ENCODE measurements around the gene PLD1. TPM values are rescaled to one million over a fixed set of nuclear protein-coding genes. Genes with fewer than 3 reads are reported as not detected.

The PLD1 gene
- total RNA-seq, 2 donors from 2014 or later: 9.5 to 15.9 TPM

DNA sequence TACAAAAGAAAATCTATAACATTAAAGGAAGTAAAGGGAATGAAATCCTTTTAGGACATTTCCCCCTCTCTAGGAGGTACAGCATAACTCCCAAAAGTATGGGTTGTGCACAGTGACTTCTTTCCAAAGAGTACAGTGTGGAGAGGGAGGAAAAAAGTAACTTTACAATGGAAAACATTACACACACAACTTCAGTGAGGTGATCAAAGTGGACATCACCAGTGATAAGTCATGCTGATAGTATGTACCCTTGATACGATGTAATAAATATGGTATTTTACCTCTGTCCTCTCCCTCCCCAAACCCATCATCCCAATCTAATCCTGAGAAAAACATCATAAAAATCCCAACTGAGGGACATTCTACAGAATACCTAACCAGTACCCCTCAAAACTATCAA lies 10.8 kb downstream of the PLD1 start:
- H3K27me3 ChIP-seq (ENCODE audit: control insufficient read depth, insufficient read depth, low read length, poor library complexity, severe bottlenecking): no peaks in the 10 kb centered on the region
- no peak overlapping the region for H3K4me3 ChIP-seq (ENCODE audit: low read length)
- no peak overlapping the region for H3K27ac ChIP-seq (ENCODE audit: low read depth, low read length)
- no peaks in the 10 kb centered on the region for H3K9me3 Mint-ChIP-seq
- H3K27me3 Mint-ChIP-seq (ENCODE audit: insufficient read depth): peaks cover 8% of the 10 kb centered on the region
- DNase-seq: no peak
- H3K4me1 ChIP-seq (ENCODE audit: control insufficient read depth, insufficient read depth, low read length): no peaks in the 10 kb centered on the region
- H3K36me3 Mint-ChIP-seq (ENCODE audit: low read depth): no peaks in the 10 kb centered on the region
- no peak overlapping the region for H3K4me3 Mint-ChIP-seq
- H3K9ac ChIP-seq (ENCODE audit: extremely low read depth, low read length, poor library complexity, severe bottlenecking): no peak overlapping the region
- H3K4me1 Mint-ChIP-seq: peaks cover 2% of the 10 kb centered on the region
- TF ChIP-seq, protein P1, sequence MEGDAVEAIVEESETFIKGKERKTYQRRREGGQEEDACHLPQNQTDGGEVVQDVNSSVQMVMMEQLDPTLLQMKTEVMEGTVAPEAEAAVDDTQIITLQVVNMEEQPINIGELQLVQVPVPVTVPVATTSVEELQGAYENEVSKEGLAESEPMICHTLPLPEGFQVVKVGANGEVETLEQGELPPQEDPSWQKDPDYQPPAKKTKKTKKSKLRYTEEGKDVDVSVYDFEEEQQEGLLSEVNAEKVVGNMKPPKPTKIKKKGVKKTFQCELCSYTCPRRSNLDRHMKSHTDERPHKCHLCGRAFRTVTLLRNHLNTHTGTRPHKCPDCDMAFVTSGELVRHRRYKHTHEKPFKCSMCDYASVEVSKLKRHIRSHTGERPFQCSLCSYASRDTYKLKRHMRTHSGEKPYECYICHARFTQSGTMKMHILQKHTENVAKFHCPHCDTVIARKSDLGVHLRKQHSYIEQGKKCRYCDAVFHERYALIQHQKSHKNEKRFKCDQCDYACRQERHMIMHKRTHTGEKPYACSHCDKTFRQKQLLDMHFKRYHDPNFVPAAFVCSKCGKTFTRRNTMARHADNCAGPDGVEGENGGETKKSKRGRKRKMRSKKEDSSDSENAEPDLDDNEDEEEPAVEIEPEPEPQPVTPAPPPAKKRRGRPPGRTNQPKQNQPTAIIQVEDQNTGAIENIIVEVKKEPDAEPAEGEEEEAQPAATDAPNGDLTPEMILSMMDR (conservative IDR thresholded peaks at IDR 0.05): no peak
- no peaks in the 10 kb centered on the region for H3K9me3 ChIP-seq (ENCODE audit: control insufficient read depth, low read length)
- H3K27ac Mint-ChIP-seq: no peak overlapping the region
- 100% methylated on average over 1 of the region's 1 CpG; no CpG with 5 or more reads in 1 of the 2 experiments for WGBS, 2 experiments (ENCODE audit: insufficient coverage in 1 of 2, insufficient read length in 1 of 2)
- H3K36me3 ChIP-seq (ENCODE audit: control insufficient read depth, insufficient read depth, low read length): no peaks in the 10 kb centered on the region

DNA sequence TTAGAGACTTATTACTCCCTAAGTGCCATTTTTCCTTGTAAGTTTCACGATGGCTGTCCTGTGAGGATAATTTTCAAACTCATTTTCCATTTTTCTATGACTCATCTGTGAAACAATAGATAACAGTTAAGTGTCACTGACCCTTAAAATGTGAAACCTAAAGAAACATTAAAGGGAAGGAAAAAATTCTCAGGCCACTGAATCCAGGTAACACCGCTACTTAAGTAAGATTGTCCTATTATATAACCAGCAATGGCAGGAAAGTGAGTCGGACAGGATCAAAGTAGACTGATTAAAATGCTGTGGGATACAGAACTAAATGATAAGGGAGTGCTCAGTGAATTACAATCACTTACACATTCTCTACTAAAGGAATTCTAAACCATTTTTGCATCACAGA lies 12.4 kb downstream of the PLD1 start:
- no peaks in the 10 kb centered on the region for H3K4me1 ChIP-seq (ENCODE audit: control insufficient read depth, insufficient read depth, low read length)
- TF ChIP-seq, protein P1 (conservative IDR thresholded peaks at IDR 0.05): no peak
- no peak for DNase-seq
- H3K27ac Mint-ChIP-seq: no peak overlapping the region
- H3K9me3 ChIP-seq (ENCODE audit: control insufficient read depth, low read length): no peaks in the 10 kb centered on the region
- peaks cover 3% of the 10 kb centered on the region for H3K27me3 Mint-ChIP-seq (ENCODE audit: insufficient read depth)
- no peaks in the 10 kb centered on the region for H3K36me3 Mint-ChIP-seq (ENCODE audit: low read depth)
- no peak overlapping the region for H3K9ac ChIP-seq (ENCODE audit: extremely low read depth, low read length, poor library complexity, severe bottlenecking)
- no peaks in the 10 kb centered on the region for H3K27me3 ChIP-seq (ENCODE audit: control insufficient read depth, insufficient read depth, low read length, poor library complexity, severe bottlenecking)
- 97% methylated on average over 3 of the region's 3 CpGs; no CpG with 5 or more reads in 1 of the 2 experiments for WGBS, 2 experiments (ENCODE audit: insufficient coverage in 1 of 2, insufficient read length in 1 of 2)
- no peak overlapping the region for H3K4me3 Mint-ChIP-seq
- H3K9me3 Mint-ChIP-seq: no peaks in the 10 kb centered on the region
- H3K4me3 ChIP-seq (ENCODE audit: low read length): no peak overlapping the region
- peaks cover 2% of the 10 kb centered on the region for H3K4me1 Mint-ChIP-seq
- H3K36me3 ChIP-seq (ENCODE audit: control insufficient read depth, insufficient read depth, low read length): no peaks in the 10 kb centered on the region
- H3K27ac ChIP-seq (ENCODE audit: low read depth, low read length): no peak overlapping the region

DNA sequence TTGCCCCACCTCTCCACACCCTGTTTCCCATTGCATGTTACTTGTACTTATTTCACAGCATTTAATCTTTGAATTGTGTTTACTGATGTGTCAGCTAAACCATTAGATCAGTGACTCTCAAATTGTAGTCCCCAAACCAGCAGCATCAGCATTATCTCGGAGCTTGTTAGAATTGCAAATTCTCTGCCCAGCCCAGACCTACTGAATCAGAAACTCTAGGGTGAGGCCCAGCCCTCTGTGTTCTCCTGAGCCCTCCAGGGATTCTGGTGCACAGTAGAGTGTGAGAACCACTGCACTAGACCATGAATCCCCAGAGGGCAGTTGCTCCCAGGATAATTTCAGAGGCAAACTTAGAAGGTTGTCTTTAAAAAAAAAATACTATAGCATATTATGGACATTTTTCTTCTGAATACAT lies 13.0 kb downstream of the PLD1 start:
- WGBS, 2 experiments (ENCODE audit: insufficient coverage in 1 of 2, insufficient read length in 1 of 2): 50 to 61% methylated on average over 1 of the region's 1 CpG
- Mint-ChIP-seq H3K4me3 (no peak overlapping the region), H3K9me3 (no peaks in the 10 kb centered on the region), H3K4me1 (peaks cover 2% of the 10 kb centered on the region), H3K27me3 (ENCODE audit: insufficient read depth) (no peaks in the 10 kb centered on the region), H3K27ac (no peak overlapping the region), H3K36me3 (ENCODE audit: low read depth) (no peaks in the 10 kb centered on the region)
- no peaks in the 10 kb centered on the region for H3K36me3 ChIP-seq (ENCODE audit: control insufficient read depth, insufficient read depth, low read length)
- H3K27ac ChIP-seq (ENCODE audit: low read depth, low read length): no peak overlapping the region
- H3K4me1 ChIP-seq (ENCODE audit: control insufficient read depth, insufficient read depth, low read length): no peaks in the 10 kb centered on the region
- no peak for DNase-seq
- H3K9ac ChIP-seq (ENCODE audit: extremely low read depth, low read length, poor library complexity, severe bottlenecking): no peak overlapping the region
- TF ChIP-seq, protein P1 (conservative IDR thresholded peaks at IDR 0.05): no peak
- no peaks in the 10 kb centered on the region for H3K27me3 ChIP-seq (ENCODE audit: control insufficient read depth, insufficient read depth, low read length, poor library complexity, severe bottlenecking)
- H3K9me3 ChIP-seq (ENCODE audit: control insufficient read depth, low read length): no peaks in the 10 kb centered on the region
- H3K4me3 ChIP-seq (ENCODE audit: low read length): no peak overlapping the region

Measured in endodermal cell (in vitro differentiated cells).